Measurements from ENCODE around the gene KCNH1. TPM values are rescaled to one million over a fixed set of nuclear protein-coding genes. Genes with fewer than 3 reads are reported as not detected.

KCNH1 gene
- total and polyA plus RNA-seq, 8 donors: 0.04 to 0.54 (median 0.13) TPM

DNA sequence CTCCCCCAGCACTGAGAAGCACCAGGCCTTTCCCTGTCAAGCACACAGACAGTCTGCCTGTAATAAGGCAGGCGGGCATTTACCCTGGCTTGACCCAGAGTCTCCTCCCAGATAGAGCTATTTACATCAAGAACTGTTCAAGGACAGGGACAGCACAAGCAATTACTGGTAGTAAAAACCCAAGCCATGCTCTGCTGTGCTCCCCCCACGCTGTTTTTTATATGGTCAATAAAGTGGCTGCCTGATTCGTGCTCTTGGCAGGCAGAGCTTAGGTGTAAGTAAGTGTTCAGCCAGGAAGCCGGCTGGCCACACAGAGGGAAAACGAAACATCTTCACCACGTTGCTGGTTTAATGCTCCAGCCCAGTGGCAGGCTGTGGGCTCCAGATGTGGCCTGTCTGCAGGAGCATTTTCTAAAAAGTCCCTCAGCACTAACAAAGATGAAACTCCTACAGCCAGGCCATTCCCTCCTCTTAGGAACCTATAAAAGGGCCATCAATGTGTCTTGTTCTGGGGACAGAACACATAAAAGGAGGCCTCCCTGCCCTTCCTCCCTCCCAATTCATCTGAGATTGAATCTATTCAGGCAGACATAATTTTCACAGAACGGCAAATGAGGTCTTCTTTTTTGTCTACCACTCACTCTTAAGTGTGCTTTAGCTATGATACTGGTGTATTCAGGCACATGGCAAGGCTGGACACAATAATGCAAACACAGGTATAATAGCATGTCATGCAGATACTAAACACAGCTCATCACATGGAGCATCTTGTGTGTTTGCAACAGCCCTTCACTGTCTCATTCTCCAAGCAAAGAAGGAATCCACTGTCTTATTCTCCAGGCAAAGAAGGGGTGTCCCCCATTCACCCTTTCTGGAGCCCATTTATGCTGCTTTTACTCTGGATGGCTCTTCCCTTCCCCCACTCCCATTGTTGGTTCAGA lies 426.4 kb downstream of the KCNH1 start:
- no peaks in the 10 kb centered on the region for H3K9me3 ChIP-seq
- H3K4me3 ChIP-seq: no peak overlapping the region
- intact Hi-C loops (cut with DNase I): no loop called here
- H3K4me1 ChIP-seq: no peaks in the 10 kb centered on the region
- no peak for ATAC-seq
- DNase-seq: no peak
- no peaks in the 10 kb centered on the region for H3K36me3 ChIP-seq
- TF ChIP-seq, protein P1, sequence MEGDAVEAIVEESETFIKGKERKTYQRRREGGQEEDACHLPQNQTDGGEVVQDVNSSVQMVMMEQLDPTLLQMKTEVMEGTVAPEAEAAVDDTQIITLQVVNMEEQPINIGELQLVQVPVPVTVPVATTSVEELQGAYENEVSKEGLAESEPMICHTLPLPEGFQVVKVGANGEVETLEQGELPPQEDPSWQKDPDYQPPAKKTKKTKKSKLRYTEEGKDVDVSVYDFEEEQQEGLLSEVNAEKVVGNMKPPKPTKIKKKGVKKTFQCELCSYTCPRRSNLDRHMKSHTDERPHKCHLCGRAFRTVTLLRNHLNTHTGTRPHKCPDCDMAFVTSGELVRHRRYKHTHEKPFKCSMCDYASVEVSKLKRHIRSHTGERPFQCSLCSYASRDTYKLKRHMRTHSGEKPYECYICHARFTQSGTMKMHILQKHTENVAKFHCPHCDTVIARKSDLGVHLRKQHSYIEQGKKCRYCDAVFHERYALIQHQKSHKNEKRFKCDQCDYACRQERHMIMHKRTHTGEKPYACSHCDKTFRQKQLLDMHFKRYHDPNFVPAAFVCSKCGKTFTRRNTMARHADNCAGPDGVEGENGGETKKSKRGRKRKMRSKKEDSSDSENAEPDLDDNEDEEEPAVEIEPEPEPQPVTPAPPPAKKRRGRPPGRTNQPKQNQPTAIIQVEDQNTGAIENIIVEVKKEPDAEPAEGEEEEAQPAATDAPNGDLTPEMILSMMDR (IDR thresholded peaks at IDR 0.05): no peak
- H3K27ac ChIP-seq: no peak overlapping the region
- H3K27me3 ChIP-seq: no peaks in the 10 kb centered on the region

DNA sequence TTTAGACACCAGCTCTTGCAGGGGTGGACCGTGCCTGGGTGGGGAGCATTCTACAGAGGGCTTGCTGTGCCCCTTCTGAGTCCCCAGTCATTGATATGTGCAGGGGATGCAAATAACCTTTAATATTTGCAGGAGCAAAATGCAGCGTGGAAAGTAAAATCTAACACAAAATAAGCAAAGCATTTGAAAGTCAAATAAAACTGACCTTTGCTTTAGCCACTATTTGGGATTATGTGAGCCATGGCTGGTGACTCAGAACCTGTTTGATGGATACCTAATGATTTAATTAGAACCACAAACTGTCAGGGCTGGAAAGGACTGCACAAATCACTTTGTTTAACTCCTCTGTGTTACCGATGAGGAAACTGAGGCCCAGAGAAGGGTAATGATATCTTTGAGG lies 427.7 kb downstream of the KCNH1 start:
- Histone ChIP-seq H3K27me3 (no peaks in the 10 kb centered on the region), H3K36me3 (no peaks in the 10 kb centered on the region), H3K27ac (no peak overlapping the region), H3K9me3 (no peaks in the 10 kb centered on the region), H3K4me3 (no peak overlapping the region), H3K4me1 (no peaks in the 10 kb centered on the region)
- DNase-seq (no peak), ATAC-seq (no peak)
- intact Hi-C loops (cut with DNase I): no loop called here
- TF ChIP-seq, protein P1 (IDR thresholded peaks at IDR 0.05): no peak

DNA sequence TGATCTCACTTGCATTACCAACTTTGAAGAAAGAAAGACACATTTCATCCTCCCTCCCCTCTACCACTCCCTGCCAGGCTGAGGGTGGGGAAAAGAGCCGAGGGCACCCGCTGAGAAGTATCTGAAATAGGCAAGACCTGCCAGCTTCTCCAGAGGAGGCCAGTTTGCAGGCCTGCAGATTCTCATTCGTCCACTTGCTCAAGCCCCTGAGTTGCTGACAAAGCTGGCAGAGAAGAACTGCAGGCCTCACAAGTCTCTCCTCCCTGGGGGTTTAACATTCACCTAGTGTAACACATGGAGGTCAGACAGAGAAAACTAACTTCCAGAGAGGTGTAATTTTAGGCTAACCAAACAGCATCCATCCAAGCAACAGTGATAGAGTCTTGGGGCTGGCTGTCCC lies 428.9 kb downstream of the KCNH1 start:
- H3K4me3 ChIP-seq: no peak overlapping the region
- no peak overlapping the region for H3K27ac ChIP-seq
- no peaks in the 10 kb centered on the region for H3K9me3 ChIP-seq
- no peaks in the 10 kb centered on the region for H3K27me3 ChIP-seq
- ATAC-seq: no peak
- no peak for DNase-seq
- TF ChIP-seq, protein P1 (IDR thresholded peaks at IDR 0.05): no peak
- intact Hi-C loops (cut with DNase I): no loop called here
- no peaks in the 10 kb centered on the region for H3K4me1 ChIP-seq
- no peaks in the 10 kb centered on the region for H3K36me3 ChIP-seq

DNA sequence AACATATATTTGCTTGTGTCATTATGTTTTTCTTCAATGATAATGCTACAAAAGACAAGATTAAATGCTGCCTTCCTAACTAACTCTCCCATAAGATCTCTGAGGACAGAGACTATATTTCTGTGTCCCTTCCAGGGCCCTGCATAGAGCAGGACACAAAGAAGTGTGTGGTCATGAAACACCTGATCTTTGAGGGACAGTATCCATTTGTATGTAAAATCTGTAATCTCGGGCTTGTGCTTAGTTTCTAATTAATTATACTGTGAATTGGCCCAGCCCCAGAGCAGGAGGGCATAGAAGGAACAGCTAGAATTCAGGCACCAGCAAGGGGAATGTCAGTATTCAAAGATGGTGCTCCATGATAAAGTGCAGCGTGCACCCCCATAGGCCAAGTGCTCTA lies 430.4 kb downstream of the KCNH1 start:
- Histone ChIP-seq H3K27me3 (no peaks in the 10 kb centered on the region), H3K36me3 (no peaks in the 10 kb centered on the region), H3K4me3 (no peak overlapping the region), H3K4me1 (no peaks in the 10 kb centered on the region), H3K9me3 (no peaks in the 10 kb centered on the region), H3K27ac (no peak overlapping the region)
- TF ChIP-seq, protein P1 (IDR thresholded peaks at IDR 0.05): no peak
- intact Hi-C loops (cut with DNase I): no loop called here
- no peak for DNase-seq
- no peak for ATAC-seq

DNA sequence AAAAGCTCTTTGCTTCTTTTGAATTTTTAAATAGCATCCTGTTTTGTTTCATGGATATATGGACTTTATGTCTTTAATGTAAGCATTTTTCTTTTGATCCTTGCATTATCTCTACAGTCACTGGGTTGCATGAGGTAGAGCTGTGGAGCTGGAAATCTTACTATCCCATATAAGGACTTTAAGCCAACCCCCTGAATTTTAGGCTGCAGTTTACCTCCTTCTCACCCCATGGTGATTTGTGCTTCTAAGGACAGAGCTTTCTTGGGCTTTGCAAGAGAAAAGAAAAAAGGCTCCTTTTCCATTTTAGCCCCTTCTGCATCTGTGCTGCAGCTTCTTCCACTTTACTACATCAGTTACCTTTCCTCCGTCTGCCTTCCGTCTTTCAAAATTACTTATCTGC lies 431.4 kb downstream of the KCNH1 start:
- DNase-seq (no peak), ATAC-seq (no peak)
- Histone ChIP-seq H3K36me3 (no peaks in the 10 kb centered on the region), H3K27ac (no peak overlapping the region), H3K27me3 (no peaks in the 10 kb centered on the region), H3K9me3 (no peaks in the 10 kb centered on the region), H3K4me1 (no peaks in the 10 kb centered on the region), H3K4me3 (no peak overlapping the region)
- TF ChIP-seq, protein P1 (IDR thresholded peaks at IDR 0.05): no peak
- intact Hi-C loops (cut with DNase I): no loop called here
